GM21737 (cell line): ENCODE results near the gene PHF5A.
"Not testable (repeated sequence)": the region's sequence is repeated elsewhere in the genome, so short reads cannot be mapped to it uniquely, and the experiment has no call there.

ENCODE experiments used
- ATAC-seq: cut with Tn5 transposase; IDR thresholded peaks from one replicate; pipeline ENCODE4 v1.9.1; 2021; ENCODE audit warnings: mild to moderate bottlenecking, moderate library complexity; ENCODE audit not compliant: unreplicated experiment

PHF5A gene

DNA sequence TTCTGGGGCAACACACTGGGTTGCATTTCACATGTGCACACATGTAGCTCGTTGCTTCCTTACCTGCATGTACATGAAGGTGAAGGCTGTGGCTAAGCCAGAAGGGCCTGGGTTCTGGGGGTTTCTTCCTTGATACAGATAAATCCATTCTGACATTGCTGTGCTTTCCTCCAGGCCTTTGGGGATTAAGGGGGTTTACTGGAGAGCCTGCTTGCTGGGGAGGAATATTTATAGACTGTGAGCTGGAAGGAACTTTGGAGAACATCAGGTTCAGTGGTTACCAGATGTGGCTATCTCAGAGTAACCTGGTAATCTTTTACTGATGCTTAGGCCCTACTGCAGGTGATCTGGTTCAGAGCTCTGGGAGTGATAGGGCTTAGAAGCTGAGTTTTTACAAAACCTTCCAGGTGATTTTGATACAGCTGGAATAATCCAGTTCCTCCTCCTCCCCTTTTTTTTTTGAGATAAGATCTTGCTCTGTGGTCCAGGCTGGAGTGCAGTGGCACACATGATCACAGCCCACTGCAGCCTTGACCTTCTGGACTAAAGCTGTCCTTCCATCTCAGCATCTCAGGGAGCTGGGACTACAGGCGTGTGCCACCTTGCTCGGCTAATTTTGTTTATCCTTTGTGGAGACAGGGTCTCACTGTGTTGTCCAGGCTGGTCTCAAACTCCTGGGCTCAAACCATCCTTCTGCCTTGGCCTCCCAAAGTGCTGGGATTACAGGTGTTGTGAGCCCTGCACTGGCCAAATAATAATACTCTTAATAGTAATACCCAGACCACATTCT, 20.3 kb upstream of the PHF5A start:
- ATAC-seq = no peak

DNA sequence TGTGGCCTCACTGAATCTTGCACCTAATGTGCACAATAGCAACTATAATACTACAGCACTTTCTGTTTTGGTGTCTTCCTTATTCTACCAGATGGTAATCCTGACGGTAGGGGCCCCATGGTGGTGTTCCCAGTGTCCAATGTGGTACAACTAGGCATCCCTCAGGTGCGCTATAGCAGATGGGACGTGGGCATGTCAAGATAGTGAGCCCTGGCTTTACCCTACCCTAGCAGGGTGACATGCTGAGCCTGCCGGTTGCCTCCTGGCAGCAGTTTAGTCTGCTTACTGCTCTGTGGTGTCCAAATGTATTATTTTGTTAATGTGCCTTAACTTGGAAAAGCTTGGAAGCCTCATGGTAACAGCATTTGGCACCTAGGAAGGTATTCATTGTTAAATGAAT, 19.6 kb upstream of the PHF5A start:
- no peak for ATAC-seq

GRCh38 chr22:41487037-41487935, 18.8 kb upstream of the PHF5A start:
- ATAC-seq = no peak

- no peak for ATAC-seq
These were observed 16.5 kb upstream of the PHF5A start for GRCh38 chr22:41485033-41485432.

DNA sequence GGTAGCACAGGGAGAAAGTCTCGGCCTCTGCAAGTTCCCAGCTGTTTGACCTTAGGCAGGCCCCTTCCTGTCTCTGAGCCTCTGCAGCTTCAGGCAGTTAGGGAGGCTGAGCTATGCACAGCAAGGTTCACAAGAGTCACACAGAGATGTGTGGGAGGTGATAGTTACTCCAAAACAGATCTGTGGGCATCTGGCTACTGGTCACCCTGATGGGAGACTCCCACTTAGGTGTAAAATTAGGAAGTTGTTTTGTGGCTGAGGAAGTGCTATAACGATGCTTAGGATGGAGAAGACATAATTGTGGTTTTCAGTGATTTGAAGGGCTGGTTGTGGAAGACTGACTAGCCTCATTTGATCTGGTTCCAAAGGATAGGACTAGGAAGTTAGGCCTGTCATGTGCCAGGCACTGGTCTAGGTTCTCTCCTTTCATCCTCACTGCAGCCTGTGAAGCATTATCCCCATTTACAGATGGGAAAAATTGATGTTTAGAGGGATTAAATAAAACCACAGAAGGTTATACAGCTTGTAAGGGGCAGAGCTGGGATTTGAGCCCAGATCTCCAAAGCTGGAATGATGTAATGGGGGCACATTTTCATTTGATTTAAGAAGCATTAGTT, 13.9 kb upstream of the PHF5A start:
- no peak for ATAC-seq

DNA sequence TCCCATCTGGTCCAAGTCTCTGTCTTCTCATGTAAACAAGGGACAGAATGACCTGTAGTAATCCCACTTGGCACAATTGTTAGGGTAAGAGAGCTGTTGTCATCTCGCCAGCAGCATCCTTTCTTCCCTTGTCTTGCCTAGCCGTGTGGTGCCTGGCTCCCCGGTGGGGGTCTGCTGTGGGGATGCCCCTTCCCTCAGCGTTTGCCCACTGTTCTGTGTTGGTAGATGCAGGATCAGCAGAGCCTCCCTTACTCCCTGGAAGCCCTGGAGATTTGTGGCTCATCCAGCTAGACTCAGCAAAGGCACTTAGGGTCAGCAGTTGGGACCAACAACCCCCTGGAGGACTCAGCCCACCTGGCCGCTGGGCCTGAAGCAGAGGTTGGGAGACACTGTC, 13.4 kb upstream of the PHF5A start:
- ATAC-seq = no peak

DNA sequence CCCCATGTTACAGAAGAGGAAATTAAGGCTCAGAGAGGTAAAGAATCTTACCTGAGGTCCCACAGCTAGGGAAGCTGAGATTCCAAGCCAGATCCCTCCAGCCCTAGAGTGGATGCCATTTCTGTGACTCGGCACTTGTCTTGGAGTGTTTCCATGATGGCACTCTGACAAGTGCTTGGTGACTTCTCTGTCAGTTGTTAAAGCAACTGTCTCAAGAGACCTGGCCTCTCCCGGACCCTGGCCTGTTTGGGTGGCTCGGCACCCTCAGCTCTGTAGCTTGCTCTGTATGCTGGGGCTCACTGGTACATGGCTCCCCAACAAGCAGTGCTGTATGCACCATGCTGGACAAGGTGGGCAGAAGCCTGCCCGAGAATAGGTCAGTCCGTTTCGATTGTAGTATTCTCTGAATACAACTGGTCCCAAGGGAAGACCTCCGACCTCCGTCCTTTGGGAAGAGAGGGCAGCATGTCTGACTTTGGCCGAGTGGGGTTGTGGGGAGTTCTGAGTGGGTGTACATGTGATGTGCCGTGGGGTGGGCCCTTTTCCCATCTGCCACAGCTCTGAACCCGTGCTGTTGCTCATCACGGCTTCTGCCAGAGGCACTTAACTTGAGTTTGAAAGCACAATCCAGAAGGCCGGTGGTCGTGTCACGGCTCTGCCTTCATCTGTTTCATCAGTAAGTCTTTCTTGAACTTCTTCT, 12.8 kb upstream of the PHF5A start:
- ATAC-seq = no peak

GRCh38 chr22:41480397-41480735, 11.9 kb upstream of the PHF5A start:
- ATAC-seq = no peak

DNA sequence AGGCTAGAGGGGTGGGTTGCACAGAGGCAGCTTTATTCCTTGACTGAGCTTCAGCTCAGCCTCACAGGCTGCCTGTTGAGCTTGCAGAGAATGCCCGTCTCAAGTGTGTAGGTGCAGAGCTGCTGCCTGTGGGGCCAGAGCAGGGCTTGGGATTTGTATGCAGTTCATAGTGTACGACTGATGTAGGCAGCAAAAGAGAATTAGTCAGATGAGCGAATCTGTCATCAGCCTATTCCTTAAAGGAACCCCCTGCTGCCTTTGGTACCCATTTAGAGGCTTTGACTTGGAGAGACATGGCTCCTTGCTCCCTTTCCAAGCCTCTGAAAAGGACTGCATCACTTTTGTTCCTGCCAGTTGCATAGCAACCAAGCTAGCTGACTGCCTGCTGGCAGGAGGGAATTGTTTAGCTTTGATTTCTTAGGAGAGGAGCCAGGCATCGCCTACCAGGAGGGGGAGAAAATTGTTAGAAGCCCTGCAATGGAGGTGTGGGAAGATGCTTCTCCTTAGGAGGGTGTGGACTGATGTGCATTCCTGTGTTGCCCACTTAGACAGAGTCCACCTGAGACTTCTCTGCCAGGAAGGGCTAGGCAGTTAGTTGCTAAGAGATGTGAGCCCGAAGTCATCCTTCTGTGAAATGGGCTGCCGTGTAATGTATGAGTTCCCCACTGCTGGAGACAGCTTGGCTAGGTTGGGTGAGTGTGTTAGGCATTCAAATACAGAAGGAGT, 11.3 kb upstream of the PHF5A start:
- ATAC-seq = no peak

DNA sequence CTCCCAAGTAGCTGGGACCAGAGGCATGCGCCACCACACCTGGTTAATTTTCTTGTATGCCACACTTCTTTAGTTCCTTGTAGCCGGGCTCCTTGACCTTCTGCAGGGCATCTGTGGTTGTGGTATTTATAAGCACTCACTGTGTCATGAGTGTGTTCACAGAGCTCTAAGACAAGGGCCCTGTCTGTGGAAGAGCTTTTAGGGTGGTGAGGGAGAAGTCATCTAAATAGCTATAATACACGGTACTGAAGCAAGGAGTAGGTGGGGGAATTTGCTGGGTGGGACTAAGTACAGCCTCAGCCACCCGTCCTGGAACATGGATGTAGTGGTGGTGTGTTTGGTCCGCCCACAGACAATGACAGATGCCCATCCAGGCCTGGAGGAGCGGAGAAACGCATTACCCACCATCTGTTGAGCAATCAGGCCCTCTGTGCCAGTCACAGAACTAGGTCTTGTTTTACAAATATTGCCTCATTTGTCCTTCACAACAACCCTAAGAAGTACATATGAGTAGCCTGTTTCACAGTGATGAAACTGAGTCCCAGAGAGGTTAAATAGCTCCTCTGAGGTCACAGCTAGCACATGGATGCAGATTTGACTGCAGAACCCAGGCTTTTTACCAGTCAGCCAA, 10.5 kb upstream of the PHF5A start:
- ATAC-seq = no peak

DNA sequence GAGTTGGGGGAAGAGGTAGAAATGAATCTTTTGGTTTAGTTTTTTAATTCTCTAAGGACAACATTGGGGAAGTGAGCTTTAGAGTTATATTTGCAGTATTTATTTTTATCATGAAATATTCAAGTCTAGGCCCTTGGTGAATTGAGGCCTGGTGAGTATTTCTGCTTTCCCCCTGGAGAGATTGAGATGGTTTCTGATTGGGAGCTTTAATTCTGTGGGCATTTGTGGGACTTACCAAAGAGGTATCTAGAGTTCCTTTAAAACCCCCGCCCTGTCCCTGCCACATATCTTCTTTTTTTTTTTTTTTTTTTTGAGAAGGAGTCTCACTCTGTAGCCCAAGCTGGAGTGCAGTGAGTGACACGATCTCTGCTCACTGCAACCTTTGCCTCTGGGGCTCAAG, 10.0 kb upstream of the PHF5A start:
- no peak for ATAC-seq

DNA sequence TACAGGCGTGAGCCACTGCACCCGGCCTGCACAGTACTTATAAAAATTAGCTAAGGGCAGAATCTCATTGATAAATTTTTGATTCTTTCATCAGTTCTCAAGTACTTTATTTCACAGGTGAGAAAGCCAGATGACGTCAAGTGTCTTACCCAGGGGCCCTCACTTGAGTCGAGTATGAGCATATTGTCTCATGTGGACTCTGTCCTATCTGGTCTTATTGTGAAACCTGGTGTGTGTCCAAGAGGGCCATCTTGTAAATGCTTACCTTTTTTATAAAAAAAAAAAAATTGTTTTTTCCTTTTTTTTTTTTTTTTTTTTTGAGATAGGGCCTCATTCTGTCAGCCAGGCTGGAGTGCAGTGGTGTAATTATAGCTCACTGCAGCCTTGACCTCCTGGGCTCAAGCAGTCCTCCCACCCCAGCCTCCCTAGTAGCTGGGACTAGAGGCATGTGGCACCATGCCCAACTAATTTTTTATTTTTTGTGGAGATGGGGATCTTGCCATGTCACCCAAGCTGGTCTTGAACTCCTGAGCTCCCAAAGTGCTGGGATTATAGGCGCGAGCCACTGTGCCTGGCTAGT, 6.5 kb upstream of the PHF5A start:
- ATAC-seq = no peak

- no peak for ATAC-seq
These were observed 3.1 kb upstream of the PHF5A start for GRCh38 chr22:41471568-41471967.

GRCh38 chr22:41470886-41471285, 2.4 kb upstream of the PHF5A start:
- ATAC-seq = no peak

- peak; percentile 1 for ATAC-seq
These were observed 843 bp upstream of the PHF5A start for GRCh38 chr22:41469218-41469851.

GRCh38 chr22:41461901-41462300, 6.6 kb downstream of the PHF5A start:
- no peak for ATAC-seq

DNA sequence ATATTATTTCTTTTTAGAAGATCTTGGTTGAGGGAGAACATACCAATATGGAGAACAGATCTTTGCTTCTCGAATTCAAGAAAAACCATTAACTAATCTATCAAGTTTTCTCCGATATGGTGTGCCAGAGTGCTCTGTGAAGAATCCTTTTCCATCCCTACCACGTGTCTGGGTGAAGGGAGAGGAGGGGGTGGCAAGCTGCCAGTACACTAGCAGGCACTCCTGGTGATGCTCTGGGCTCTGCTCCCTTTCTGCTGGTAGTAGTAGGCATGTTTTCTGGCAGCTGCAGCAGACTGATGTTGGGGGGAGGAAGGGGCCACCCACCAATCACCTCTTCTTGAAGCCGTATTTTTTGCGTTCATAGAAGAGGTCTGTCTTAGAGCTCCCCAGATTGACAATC, 8.4 kb downstream of the PHF5A start:
- not testable (repeated sequence) for ATAC-seq

DNA sequence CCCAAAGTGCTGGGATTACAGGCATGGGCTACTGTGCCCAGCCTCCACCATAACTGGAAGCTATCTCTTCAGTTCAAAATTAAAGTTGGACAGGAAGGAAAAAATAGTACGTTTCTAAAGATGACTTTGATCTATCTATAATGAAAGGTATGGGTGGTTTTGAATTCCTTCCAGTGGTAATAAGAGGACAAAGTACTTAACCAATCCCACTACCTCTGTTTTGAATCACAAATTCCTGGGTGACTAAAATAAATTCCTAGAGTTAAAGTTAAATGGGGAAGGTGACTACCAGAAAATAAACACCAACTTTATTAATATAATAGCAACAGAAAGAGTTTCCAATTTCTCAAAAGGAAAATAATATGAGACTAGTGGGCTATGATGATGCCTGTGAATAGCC, 9.1 kb downstream of the PHF5A start:
- no peak for ATAC-seq

DNA sequence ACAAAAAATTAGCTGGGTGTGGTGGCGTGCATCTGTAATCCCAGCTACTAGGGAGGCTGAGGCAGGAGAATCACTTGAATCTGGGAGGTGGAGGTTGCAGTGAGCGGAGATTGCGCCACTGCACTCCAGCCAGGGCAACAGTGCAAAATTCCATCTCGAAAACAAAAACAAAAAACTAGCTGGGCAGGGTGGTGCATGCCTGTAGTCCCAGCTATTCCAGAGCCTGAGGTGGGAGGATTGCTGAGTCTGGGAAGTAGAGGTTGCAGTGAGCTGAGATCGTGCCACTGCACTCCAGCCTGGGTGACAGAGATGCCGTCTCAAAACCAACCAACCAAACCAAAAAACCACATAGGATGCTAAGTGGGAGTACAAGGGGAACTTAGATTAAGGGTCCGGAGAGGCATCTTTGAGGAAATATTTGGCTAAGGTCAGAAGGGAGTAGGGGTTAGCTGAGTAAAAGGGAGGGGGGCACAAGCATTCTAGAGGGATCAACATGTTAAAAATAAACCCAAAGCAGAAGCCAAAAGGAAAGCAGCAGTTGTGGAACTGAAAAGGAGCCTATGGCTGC, 10.2 kb downstream of the PHF5A start:
- no peak for ATAC-seq
